GM21825 (cell line): Measurements from ENCODE around the gene ADCY1.

Experiments used
- ATAC-seq: cut with Tn5 transposase; IDR thresholded peaks from one replicate; pipeline ENCODE4 v1.9.1; 2021; ENCODE audit warnings: mild to moderate bottlenecking, moderate library complexity; ENCODE audit not compliant: unreplicated experiment

The ADCY1 gene

DNA sequence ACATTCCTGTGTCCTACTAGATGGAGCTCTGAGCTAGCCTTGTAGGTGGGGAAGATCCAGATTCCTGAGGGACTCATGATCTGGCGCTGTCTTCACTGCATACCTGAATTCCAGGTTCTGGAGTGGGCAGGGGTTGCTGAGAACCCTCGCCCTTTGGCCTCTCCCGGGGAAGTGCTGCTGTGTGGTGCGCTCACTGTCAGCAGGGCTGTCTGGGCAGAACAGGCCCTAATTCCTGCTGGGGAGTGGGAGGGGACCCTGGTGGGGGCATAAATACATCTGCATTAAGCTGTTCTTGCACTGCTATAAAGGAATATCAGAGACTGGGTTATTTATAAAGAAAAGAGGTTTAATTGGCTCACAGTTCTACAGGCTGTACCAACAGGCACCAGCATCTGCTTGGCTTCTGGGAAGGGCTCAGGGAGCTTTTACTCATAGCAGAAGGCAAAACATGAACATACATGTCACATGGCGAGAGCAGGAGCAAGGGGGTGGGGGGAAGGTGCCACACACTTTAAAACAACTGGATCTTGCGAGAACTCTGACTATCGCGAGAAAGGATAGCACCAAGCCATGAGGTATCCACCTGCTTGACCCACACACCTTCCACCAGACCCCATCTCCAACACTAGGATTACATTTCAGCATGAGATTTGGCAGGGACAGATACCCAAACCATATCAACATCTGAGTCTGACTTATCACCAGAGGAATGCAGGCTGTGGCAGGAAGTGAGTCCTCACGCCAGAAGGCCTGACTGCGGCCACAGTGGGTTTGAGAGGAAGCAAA is 115.0 kb downstream of the ADCY1 start:
- no peak for ATAC-seq

DNA sequence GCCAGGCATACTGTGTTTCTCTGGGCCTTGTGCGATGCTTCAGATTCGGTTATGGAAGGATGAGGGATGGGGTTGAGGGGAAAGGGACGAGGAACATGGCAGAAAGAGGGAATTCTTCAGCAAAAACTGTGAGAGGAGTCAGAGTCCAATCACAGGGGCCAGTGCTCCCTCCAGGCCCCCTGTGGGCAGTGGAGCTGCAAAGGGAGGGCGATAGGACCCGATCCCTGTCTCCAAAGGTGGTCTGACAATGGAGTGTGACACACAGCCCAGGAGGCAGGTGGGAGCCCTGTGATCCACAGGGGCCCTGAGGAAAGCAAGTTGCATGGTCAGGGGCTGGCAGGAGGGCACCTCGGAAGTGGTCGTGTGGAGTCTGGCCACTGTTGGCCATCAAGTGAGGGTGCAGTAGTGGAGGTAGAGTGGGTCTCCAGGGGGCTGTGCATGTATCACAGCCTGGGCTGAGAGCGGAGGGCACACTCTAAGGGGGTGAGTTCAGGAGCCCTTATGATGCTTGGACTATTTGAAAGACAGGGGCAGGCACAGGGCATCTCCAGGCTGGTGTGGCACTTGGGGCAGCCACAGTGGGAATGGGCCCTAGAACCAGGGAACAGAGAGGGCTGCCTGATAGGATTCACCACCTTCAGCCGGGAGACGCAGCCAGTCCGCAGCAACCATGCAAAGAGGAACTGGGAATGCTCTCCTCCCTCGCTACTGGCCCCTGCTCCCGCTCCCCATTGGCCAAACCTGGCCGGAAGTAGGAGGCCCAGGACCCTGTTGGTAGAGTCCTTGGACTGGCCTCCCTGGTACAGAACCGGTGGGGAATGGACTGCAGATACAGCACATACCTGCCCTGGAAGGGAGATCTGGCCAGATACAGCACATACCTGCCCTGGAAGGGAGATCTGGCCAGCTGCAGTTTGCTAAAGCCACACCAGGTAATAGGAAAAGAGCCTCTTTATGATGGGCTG is 115.9 kb downstream of the ADCY1 start:
- ATAC-seq: no peak

DNA sequence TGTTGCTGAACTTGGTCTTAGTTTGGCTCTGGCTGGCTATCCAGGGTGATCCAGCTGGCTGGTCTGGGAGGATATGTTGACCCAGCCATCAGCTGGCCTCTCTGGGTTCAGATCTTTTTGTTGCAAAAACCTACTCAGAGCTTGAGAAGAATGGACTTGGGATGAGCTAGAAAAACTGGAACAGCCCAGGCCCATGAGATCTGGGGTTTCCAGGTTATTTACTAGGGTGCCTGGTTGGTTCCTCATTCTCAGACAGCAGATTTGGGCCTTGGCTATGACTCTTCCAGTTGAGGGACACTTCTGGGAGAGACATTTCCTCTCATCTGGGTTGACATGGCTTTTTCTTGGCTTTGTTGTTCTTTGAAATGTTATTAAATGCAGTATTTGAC is 116.6 kb downstream of the ADCY1 start:
- no peak for ATAC-seq

DNA sequence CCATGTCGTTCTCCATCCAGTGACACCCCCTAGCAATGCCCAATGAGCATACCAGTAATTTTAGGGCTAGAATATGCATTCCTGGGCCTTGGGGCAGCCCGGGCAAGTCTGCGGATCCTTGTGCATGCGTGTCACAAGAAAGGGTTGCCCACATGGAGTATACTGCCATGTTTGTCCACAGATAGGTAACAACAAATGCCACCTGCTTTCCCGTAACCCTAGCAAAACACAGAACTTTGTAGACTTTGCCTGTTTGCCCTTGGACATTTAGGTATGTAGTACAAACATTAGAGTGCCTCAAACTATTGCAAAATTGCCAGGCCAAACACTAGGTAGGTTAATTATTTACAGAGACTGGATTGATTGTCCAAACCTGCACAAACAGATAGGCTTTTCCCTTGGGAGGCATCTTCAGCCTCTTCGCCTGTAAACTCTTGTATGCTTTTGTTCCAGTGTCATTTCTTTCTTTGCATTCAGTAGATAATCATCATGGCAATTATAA is 117.0 kb downstream of the ADCY1 start:
- ATAC-seq: no peak

DNA sequence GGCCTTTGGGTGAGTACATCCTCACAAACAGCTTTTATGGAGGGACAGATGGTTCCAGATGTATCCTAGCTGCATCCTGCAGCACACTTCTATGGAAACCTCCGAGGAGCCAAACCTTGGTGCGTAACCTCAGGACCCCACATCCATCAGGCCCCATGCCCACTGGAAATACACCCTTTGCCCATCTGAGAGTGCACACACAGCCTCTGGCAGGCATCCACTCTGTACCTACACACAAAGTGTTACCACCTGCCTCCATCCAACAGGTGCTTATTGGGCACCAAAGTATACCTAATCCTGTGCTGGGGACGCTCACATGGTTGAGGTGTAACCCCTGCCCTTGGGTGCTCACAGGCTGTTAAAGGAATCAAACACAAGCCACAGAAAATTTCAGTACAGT is 117.9 kb downstream of the ADCY1 start:
- ATAC-seq: no peak

DNA sequence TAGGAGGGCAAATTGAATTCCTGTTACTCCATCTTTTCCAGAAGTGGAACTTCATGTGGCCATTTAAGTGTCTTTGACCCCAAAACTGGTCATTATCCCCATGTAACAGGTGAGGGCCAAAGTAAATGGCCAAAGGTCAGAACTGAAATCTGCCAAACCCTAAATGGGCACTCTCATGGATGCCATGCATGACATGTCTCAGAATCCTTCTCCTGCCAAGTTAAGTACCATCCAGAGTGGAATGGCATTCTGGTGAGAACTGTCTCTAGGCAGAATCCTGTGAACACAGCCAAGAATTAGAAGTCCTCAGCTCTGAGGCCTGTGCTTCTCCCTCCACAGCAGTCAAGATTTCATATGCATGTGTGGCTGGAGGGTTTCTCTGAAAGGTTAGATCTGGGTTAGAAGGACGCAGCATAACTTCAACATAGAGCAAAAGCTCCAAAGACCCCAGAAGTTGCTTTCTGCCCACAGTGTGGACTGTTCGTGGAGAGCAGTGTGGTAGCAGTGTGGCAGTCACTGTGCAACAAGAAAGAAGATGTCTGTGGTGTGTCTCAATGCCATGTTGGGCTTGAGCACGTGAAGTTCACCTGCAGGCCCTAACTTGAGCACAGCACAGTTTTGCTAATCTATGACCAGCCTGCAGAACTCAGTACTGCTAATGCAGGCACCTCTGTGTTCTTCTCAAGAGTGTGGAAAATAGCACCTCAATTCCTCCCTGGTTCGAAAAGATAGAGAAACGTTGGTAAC is 121.3 kb downstream of the ADCY1 start:
- ATAC-seq: no peak

DNA sequence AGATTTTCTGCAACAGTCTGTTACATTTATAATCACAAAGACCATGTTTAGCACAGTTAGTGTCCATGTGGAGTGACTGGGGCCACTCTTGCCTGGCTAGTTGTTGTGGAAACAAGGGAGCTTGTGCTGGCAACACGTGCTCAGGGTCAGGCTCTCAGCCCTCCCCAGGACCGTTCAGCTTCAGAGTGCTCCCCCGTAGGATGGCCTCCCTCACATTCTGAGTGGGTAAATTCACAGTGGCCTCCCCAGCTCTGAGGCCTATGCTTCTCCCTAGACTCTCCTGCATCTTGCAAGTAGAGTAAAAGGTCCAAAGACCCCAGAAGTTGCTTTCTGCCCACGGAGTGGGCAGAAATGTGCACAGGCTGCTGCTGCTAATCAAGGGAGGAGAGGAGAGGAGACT is 122.3 kb downstream of the ADCY1 start:
- ATAC-seq: no peak

DNA sequence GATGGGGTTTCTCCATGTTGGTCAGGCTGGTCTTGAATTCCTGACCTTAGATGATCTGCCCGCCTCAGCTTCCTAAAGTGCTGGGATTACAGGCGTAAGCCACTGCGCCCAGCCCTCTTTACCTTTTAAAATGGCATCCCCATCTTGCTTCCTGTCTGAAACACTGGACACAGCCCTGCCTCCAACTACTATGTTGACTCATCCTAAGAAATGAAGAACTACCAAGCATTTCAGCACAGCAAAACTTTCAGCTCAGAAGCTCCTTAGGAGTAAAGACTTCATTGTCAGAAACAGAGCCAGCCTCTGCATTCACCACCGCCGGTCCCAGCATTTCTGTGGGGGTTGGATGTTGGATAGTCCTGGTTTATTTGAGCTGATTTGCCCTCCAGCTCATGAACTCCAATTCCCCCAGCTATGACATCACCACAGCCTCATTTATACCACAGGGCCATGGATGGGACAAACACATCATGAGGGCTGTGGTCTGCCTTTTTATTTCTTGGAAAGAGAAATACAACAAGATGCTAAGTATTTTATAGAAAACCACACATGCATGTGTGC is 123.5 kb downstream of the ADCY1 start:
- ATAC-seq: no peak

DNA sequence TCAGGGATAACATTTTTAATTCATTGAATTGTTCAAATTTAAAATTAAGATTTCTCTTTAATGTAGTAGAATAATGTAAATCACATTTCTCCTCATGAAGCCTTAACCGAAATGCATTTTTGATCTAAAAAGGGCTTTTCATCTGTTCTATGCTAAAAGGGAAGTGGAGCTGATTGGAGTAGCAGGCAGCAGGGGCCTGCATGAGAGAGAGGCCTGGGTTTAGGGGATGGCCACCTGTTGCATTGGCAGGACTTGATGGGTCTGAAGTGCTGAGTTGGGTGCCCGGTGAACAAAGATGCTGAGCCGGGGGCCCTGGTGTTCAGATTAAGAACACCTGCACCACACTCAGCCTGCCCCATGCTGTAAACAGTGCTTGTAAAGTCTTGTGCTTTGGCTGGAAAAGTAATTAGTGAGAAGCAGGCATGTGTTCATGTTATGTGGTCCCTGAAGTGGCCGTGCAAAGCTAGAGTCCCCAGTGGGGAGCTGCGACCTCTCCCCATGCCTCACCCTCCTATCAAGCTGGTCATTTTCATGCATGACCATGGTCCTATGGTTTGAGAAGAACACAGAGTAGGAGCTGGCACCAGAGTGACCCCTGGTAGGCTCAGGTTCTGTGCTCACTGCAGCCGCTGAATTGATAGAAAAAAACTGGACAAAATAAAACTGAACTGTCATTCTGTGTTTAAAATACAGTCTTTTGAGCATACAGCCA is 124.3 kb downstream of the ADCY1 start:
- no peak for ATAC-seq

DNA sequence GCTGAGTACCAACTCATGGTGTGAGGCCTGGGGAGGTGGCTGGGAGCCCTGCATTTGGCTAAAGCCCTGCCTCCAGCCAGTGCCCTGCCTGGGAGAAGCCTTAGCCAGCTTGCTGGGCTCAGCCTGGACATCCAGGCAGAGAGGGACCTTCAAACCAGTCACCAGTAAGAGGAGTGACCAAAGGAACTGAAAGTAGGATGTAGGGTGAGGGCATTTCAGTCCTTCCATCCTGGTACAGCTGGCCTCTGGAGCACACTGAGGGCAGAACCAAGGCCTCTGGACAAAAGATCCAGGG is 124.8 kb downstream of the ADCY1 start:
- ATAC-seq: no peak

DNA sequence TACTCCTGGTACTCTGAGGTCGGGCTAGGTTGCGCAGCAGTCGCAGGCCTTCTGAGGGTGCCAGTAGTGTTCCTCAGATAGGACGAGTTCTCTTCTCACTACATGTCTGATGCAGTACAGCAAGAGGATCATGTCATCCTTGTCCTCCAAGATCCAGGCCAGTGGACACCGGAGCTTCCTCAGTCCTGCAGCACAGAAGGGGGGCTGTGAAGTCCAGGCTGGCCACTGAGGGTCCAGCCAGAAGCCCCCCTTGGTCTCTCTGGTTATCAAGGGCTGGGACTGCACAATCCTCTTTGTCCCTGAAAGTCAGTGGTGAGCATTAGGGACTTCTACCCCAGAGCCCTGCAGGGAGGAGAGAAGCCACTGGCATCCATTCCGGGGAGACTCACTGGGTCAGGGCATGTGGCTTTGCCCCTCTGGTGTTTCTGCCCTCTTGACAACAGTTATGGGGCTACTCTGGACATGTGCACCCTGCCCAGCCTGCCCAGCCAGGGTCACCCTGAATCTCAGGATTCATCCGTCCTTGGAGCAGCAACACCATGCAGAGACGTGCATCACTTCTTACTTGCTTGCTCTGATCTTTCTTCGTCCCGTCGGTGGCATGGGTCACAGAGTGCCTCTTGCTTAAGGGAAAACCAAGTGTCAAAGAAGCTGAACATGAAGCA is 125.7 kb downstream of the ADCY1 start:
- ATAC-seq: no peak

DNA sequence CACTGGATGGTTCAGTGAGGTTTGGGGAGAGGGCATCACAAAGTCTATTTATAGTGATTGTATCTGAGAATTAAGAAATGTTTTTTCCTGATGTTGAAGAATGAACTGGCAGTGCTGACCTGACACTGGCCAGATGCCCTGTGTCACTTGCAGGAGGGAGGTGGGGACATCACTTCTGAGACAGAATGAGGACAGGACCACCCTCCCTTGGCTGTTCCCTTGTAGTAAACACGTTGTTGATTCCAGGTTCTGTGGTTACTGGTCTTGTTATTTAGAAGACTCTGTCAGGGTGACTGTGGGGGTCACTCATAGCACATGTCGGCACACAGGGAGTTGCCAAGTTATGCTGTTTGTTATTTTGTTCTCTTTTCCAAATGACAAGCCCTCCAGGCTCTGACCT is 126.4 kb downstream of the ADCY1 start:
- ATAC-seq: no peak

DNA sequence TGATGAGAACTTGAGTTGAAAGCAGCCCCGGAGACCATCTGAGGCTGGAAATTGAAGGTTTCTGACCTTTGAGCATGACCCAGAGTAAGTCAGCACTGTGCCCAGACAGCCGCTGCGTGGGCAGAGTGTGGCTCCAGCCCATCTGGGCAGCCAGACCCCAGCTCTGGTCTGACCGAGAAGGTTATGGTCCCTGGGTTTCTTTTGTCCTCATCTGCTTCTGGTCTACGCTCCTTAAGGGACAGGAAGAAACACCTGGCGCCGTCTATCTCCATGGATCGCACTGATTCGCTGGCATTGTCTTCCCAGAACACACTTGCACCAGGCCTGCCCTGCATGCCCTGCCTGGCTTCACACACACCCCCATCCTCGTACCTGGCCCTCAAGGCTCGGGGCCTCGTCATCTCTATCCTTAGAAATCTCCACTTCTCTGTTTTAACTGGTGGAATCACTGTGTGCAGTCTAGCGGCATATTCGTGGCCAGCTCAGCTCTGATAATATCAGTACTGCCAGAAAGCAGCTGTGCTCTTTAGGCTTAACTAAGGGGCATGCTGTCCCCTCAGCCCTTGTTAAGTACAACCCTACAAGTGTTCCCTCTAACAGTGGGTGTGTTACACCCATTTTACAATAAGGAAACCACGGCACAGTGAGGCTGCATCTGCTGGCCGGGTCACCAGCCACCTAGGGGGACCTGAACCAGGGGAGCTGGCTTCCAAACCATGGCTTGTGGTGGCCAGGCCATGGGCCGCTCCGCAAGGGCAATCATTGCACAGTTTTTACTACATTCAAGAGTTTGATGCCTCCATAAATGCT is 127.7 kb downstream of the ADCY1 start:
- ATAC-seq: no peak

DNA sequence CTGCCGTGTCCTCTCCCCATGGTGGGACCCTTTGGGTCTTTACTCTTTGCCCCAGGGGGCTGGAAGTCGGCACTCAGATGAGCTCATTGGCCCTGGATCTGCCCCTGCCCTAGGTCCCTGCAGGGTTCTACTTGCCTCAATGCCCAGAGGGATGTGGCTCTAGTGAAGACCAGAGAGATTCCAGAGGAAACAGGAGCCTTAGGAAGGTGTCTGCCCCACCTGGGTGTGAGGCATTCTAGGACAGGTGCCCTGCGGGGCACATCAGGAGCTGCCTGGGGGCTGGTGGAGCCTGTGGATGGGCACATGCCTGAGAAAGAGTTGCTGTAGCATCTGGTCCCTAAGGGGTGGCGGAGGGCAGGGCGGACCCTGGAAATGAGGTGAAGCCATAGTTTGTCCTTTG is 128.6 kb downstream of the ADCY1 start:
- no peak for ATAC-seq

DNA sequence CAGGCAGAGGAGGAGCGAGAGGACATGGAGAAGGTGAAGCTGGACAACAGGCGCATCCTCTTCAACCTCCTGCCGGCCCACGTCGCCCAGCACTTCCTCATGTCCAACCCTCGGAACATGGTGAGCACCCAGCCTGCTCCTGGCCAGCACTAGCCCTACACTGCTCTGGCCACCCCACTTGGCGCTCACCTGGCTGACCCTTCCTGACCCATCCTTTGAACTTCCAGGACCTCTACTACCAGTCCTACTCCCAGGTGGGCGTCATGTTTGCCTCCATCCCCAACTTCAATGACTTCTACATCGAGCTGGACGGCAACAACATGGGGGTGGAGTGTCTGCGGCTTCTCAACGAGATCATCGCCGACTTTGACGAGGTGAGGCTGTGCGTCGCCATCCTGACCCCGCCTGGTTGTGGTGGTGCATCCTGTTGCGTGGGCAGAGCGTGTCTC is 129.2 kb downstream of the ADCY1 start:
- no peak for ATAC-seq

DNA sequence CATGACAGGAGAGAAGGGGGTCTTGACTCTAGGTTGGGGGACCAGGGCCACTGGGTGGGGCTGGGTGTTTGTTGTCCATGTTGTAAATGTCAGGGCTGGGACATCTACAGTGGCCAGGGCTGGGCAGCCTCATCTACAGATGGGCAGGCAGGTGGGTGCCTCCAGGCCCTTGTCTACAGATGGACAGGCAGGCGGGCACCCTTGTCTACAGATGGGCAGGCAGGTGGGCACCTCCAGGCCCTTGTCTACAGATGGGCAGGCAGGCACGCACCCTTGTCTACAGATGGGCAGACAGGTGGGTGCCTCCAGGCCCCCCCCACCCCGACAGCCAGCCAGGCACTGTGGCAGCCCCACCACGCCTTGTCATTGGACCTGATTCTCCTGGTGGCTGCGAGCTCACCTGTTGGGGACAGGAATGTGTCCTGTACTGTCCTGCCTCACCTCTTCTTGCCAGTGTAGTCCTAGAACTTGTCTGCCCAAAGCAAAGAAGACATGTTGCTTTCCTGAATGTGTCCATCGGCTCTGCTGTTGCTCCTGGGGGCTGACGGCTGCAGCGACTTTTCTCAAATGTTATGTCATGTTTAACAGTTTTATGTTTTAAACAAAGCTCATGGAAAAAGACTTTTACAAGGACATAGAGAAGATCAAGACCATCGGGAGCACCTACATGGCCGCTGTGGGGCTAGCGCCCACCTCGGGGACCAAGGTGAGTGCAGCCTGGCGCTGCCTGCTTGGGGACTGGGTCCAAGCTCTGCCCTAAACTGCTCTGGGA is 129.9 kb downstream of the ADCY1 start:
- no peak for ATAC-seq

DNA sequence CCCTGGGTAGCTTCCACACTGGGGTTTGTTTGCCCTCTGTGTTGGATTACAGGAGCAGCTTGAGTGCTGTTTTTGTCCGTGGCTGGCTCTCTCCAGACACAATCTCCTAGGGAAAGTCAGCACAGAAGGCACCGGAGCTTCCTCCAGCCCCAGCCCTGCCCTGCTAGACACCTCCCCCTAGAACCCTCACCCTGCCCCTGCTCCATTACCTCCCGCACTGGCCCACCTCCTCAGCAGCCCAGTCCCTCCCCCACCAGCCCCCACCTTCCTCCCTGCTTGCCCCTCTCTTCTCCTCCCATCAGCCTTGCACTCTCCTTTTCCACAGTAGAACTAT is 130.5 kb downstream of the ADCY1 start:
- ATAC-seq: no peak
